ENCODE measurements around the gene USF3.

The USF3 gene

DNA sequence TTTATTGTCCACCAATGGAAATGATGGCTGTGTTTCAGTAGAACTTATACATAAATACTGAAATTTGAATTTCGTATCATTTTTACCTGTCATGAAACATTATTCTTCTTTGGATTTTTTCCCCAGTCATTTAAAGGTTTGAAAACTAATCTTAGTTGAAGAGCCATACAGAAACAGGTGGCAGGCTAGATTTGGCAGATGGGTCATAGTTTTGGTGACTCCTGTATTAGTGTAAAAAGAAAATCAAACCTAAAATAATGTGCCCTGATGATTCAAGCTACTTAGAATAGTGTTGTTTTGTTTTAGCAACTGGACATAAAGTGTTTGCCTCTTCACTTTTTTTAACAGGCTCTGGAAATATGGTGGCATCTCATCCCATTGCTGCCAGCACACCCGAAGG, 95.2 kb downstream of the USF3 start:
- DNase-seq, result no peak

DNA sequence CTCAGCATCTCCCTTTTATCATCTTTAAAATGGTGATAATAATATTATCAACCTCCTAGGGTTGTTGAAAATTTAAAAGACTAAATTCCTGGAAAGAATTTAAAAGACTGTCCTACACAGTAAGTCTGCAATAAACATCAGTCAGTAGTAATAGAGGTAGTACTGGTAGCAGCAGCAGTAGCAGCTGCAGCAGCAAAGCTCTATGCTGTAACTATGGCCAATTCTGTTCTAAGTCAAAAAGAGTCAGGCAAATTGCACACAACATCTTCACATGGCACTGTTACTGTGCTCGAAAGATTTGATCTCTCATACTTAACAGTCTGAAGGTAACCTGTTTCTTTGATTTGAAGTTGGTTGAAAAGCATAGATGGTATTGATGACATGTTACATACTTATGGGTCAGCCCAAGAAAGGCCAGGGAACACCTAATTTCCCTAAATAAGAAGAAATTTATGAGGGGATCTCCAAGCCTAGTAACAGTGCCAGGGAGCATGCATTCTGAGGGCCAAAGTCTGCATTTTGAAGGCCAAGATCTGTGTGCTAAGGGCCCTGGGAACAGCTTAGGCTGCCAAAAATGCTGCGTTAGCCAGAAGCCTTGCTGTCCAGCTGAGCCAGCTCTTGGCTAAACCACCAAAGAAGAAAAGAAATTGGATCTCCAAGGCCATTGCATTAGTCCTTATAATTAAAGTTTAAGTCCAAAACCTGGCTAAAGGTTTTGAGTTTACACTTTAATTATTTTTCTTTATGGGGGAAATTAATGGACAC, 95.8 kb downstream of the USF3 start:
- no peak for DNase-seq

Measured in suppressor macrophage treated with lipopolysaccharide for 4 hours (primary cell).